Right lobe of liver (tissue), 6 donors: ENCODE measurements around the gene LDLRAD3. TPM values are rescaled to one million over a fixed set of nuclear protein-coding genes. Genes with fewer than 3 reads are reported as not detected.

Experiments
- ATAC-seq, 4 donors: fragments of 200-7000 bp; cut with Tn5 transposase; one replicate each; pipeline ENCODE4 v1.9.1; 2020; ENCODE audit warnings: mild to moderate bottlenecking in 4 of 4, moderate library complexity in 4 of 4
- DNase-seq, 3 donors: peaks; one replicate each; pipeline ENCODE4 v3.0.0-alpha.2; 2020
- H3K27ac ChIP-seq, 3 donors: fragments of 200-600 bp; one replicate each; pipeline ENCODE4 v1.8.0; 2022
- H3K27me3 ChIP-seq, 2 donors: fragments of 200-600 bp; one replicate each; pipeline ENCODE4 v1.8.0; 2022
- H3K36me3 ChIP-seq, 4 donors: fragments of 200-600 bp; sonication (generic) in 1 of 4; one replicate each; pipeline versions ENCODE4 v1.5.1 to v1.8.0; 2017 to 2022; ENCODE audit warnings: control low read depth in 1 of 4
- H3K4me1 ChIP-seq, 4 donors: fragments of 200-600 bp; sonication (generic) in 1 of 4; one replicate each; pipeline versions ENCODE4 v1.5.1 to v1.8.0; 2017 to 2022; ENCODE audit warnings: control low read depth in 1 of 4
- H3K4me3 ChIP-seq, 3 donors: fragments of 200-600 bp; one replicate each; pipeline ENCODE4 v1.8.0; 2022
- H3K9me3 ChIP-seq, 4 donors: fragments of 200-600 bp; sonication (generic) in 1 of 4; one replicate each; pipeline versions ENCODE4 v1.5.1 to v1.8.0; 2017 to 2022; ENCODE audit warnings: control low read depth in 1 of 4
- POLR2A ChIP-seq: fragments of 450-650 bp; IDR thresholded peaks from one replicate; pipeline ENCODE4 v1.6.1; 2017; ENCODE audit warnings: antibody characterized with exemption, mild to moderate bottlenecking
- WGBS: methylation state at CpG from one replicate; pipeline ENCODE4 v1.1.6; 2018; ENCODE audit warnings: low coverage, low lambda C conversion rate; ENCODE audit not compliant: insufficient coverage; ENCODE audit errors: missing lambda C conversion rate; 5-methylcytosine and 5-hydroxymethylcytosine counted together
- intact Hi-C, 2 donors: fragments of 100-400 bp; cut with DNase I; formaldehyde crosslinking; loops; one replicate each; pipeline versions ENCODE4 v1.11.2 to v1.14.1; 2022
- total RNA-seq, 6 experiments: library from RNA; depleted of rRNA in 2 of 6; stranded (reverse); fragments of >200 nt in 2 of 6; fragmentation: NEBNext Ultra II Directional in 3 of 6; extraction: Animal tissue kit (Norgen Biotek cat#: 25700) in 3 of 6; gene quantifications; one replicate each; pipeline versions ENCODE4 v1.1.0 to v1.2.4, GENCODE V29; 2016 to 2023
- TF ChIP-seq, protein P1 (sequence below), 4 donors: fragments of 200-600 bp in 3 of 4; fragments of 450-650 bp in 1 of 4; IDR thresholded peaks; one replicate each; pipeline versions ENCODE4 v1.5.1 to v1.8.0; 2016 to 2022; ENCODE audit warnings: antibody characterized with exemption in 4 of 4, mild to moderate bottlenecking in 2 of 4
- donor health status: DM: no; HTN: yes; CAD: no.
- donor health status: DM: no; HTN: no; CAD: no.
- donor health status: DM: no; HTN: no; CAD: no.
- donor health status: DM: no; HTN: yes; CAD: no.
- donor health status: DM: no; HTN: yes; CAD: no.

LDLRAD3 gene
- total RNA-seq, 6 experiments from 2014 or later, result 0.62 to 3.3 (median 2.7) TPM

GRCh38 chr11:36007127-36007655 is 63.3 kb downstream of the LDLRAD3 start:
- H3K4me3 ChIP-seq, result no peak overlapping the region
- no peak for DNase-seq
- H3K36me3 ChIP-seq, result no peaks in the 10 kb centered on the region
- H3K27me3 ChIP-seq, result no peaks in the 10 kb centered on the region
- 88% methylated on average over 5 of the region's 8 CpGs for WGBS
- ATAC-seq, result no peak
- TF ChIP-seq, protein P1, sequence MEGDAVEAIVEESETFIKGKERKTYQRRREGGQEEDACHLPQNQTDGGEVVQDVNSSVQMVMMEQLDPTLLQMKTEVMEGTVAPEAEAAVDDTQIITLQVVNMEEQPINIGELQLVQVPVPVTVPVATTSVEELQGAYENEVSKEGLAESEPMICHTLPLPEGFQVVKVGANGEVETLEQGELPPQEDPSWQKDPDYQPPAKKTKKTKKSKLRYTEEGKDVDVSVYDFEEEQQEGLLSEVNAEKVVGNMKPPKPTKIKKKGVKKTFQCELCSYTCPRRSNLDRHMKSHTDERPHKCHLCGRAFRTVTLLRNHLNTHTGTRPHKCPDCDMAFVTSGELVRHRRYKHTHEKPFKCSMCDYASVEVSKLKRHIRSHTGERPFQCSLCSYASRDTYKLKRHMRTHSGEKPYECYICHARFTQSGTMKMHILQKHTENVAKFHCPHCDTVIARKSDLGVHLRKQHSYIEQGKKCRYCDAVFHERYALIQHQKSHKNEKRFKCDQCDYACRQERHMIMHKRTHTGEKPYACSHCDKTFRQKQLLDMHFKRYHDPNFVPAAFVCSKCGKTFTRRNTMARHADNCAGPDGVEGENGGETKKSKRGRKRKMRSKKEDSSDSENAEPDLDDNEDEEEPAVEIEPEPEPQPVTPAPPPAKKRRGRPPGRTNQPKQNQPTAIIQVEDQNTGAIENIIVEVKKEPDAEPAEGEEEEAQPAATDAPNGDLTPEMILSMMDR (IDR thresholded peaks at IDR 0.05), result no peak
- TF ChIP-seq POLR2A, result no peak
- no peak overlapping the region for H3K27ac ChIP-seq
- H3K4me1 ChIP-seq, result no peaks in the 10 kb centered on the region
- intact Hi-C loops, result no loop called here
- no peaks in the 10 kb centered on the region for H3K9me3 ChIP-seq

DNA sequence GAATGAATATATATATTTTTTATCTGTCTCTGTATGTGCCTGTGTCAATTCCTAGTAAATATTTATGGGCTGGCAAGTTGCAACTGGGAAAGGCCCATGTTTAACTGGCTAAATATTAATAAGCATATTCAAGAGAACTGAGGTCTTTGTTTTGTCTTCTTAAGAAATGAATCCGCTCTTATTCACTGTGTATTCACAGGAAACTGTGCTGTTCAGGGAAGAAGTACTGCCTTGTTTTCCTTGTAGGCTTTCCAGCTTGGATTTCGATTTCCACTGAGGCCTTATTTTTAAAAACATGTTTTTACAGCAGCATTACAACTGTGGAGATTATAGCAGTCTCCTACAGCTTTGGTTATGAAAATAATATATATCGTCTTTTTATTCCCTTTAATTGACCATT is 64.7 kb downstream of the LDLRAD3 start:
- TF ChIP-seq, protein P1 (IDR thresholded peaks at IDR 0.05), result no peak
- TF ChIP-seq POLR2A, result no peak
- Histone ChIP-seq H3K4me1 (no peaks in the 10 kb centered on the region), H3K36me3 (no peaks in the 10 kb centered on the region), H3K9me3 (no peaks in the 10 kb centered on the region), H3K4me3 (no peak overlapping the region), H3K27me3 (no peaks in the 10 kb centered on the region), H3K27ac (no peak overlapping the region)
- intact Hi-C loops, result no loop called here
- DNase-seq (no peak), ATAC-seq (no peak)
- 56% methylated on average over 3 of the region's 3 CpGs for WGBS

- 54% methylated on average over 4 of the region's 4 CpGs for WGBS
- H3K9me3 ChIP-seq, result no peaks in the 10 kb centered on the region
- no peaks in the 10 kb centered on the region for H3K36me3 ChIP-seq
- no peaks in the 10 kb centered on the region for H3K4me1 ChIP-seq
- H3K27me3 ChIP-seq, result no peaks in the 10 kb centered on the region
- H3K4me3 ChIP-seq, result no peak overlapping the region
- no peak for TF ChIP-seq POLR2A
- TF ChIP-seq, protein P1 (IDR thresholded peaks at IDR 0.05), result no peak
- intact Hi-C loops, result no loop called here
- no peak for DNase-seq
- ATAC-seq, result no peak
- H3K27ac ChIP-seq, result no peak overlapping the region
These were observed 65.6 kb downstream of the LDLRAD3 start for GRCh38 chr11:36009473-36009872.

DNA sequence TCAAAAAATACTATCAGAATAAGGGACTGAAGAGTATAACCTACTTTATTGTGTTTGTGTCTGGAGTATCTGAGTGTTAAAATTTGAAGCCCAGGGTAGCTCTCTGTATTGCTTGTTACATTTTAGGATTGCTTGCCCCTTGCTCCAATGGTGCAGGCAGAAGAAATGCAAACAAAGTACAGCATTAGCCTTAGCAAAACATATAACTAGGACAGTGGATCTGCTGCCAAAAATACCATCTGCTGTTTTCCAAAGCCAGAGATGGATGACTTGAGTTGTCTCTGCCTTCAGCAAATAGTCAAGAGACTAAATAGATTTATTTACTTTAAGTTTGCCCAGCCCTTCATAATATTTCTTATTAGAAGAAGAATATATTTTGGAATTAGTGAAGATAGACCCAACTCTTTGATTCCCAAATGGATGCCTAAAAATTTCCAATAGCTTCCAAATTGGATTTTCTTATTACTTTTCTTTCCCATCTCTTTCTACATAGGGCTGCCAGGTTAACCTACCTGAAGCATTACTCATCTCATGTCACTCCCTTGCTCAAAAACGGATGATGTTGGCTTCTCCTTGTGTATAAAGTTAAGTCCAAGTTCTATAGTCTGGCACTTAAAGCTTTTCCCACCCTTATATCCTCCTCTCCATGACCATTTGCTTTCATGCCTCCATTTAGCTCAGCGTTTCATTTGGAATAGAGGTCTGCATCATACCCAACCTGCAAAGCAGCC is 66.3 kb downstream of the LDLRAD3 start:
- ATAC-seq (no peak), DNase-seq (no peak)
- TF ChIP-seq, protein P1 (IDR thresholded peaks at IDR 0.05), result no peak
- no peak for TF ChIP-seq POLR2A
- no peaks in the 10 kb centered on the region for H3K4me1 ChIP-seq
- whole genome bisulfite sequencing, result 72% methylated on average over 2 of the region's 2 CpGs
- H3K9me3 ChIP-seq, result no peaks in the 10 kb centered on the region
- no peaks in the 10 kb centered on the region for H3K27me3 ChIP-seq
- no peak overlapping the region for H3K27ac ChIP-seq
- intact Hi-C loops, result no loop called here
- H3K36me3 ChIP-seq, result no peaks in the 10 kb centered on the region
- H3K4me3 ChIP-seq, result no peak overlapping the region
